UCSD-AML1 (cell line): ENCODE results near the gene TFCP2.

Experiments used
- DNase-seq: peaks from one replicate; lab custom pipeline; 2025; ENCODE audit not compliant: unreplicated experiment; lab: John Stamatoyannopoulos, UW

The TFCP2 gene

GRCh38 chr12:51047655-51048540 is 125.0 kb downstream of the TFCP2 start, which contains the start of gene LETMD1:
TSS of gene LETMD1 (plus strand) at chr12:51048327. CDS start at chr12:51048357, 30 bp downstream.
- peak; percentile 93 for DNase-seq
